ENCODE results near the gene ZCCHC14.
"Not testable (repeated sequence)": the region's sequence is repeated elsewhere in the genome, so short reads cannot be mapped to it uniquely, and the experiment has no call there.

ZCCHC14 gene

DNA sequence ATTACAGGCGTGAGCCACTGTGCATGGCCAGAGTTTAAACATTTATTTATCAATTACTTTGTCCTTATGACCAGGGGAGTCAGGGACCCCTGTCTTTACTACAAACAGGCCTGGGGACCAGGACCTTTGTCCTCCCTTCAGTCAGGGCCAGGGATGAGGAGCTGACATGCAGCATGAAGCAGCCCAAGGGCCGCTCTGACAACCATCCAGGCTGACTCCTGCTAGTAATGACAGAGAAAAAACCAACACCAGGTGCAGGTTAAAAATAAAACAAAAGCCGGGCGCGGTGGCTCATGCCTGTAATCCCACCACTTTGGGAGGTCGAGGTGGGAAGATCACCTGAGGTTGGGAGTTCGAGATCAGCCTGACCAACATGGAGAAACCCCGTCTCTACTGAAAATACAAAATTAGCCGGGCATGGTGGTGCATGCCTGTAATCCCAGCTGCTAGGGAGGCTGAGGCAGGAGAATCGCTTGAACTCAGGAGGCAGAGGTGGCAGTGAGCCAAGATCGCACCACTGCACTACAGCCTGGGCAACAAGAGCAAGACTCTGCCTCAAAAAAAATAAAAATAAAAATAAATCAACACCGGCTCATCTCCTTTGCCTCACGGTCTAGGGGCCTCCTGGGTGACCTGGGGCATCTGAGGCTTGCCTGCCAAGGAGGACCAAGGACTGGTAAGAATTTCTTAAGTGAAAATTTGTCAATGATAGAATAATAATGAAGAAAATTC, 129.8 kb downstream of the ZCCHC14 start:
- not testable (repeated sequence) for DNase-seq (ENCODE audit: low read depth, low spot score)

DNA sequence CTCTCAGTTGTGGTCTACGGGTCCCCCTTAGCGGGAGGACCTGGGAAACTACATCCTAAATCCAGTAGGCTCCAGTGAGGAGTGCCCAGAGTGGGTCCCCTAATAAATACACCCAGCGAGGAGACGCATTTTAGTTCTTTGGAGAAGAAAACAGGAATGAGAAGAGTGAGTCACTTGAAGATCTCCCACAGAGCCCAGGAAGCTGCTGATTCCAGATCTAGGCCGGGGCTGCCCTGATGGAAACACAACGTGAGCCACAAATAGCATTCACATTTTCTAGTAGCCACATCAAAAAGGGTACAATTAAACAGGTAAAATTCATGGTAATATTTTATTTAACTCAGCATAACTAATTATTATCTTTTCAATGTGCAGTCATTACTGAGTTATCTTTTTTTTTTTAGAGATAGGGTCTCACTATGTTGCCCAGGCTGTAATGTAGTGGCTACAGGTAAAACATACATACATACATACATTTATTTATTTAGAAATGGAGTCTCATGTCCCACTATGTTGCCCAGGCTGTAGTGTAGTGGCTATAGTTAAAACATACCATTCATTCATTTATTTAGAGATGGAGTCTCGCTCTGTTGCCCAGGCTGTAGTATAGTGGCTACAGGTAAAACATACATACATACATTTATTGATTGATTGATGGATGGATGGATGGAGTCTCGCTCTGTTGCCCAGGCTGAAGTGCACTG, 130.8 kb downstream of the ZCCHC14 start:
- no peak for DNase-seq (ENCODE audit: low read depth, low spot score)

DNA sequence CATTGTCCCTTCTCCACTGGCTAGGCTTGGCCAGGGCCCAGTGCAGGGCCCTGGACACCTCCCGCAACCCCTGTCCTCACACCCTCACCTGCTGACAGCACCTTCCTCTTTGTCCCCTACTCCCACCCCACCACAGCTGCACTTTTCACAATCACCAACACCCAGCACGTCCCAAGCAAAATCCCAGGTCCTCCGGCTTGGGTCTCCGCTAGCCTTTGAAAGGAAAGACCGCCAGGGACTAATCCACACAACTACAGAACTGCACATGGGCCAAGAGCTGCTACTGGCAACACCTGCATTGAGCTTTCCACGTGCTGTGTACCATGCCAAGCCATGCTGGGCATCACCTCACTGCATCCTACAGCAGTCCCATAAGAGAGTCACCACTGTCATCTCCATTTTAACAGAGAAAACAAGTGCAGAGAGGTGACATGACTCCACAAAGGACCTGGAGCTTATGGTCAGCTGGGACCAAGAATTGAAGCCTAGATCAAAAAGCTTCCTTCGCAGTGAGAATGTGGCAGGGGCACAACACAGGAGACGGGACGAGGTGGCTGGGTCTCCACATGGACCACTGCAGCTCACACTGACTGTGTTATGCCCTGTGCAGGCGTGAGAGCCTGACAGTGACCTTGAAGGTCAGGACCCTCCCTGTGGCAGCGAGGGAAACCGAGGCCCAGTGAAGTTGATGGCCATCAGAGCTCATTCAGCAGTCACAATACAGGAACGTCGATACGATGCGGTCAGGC, 131.8 kb downstream of the ZCCHC14 start:
- no peak for DNase-seq (ENCODE audit: low read depth, low spot score)

GRCh38 chr16:87359121-87359520, 133.7 kb downstream of the ZCCHC14 start:
- DNase-seq (ENCODE audit: low read depth, low spot score) = no peak

DNA sequence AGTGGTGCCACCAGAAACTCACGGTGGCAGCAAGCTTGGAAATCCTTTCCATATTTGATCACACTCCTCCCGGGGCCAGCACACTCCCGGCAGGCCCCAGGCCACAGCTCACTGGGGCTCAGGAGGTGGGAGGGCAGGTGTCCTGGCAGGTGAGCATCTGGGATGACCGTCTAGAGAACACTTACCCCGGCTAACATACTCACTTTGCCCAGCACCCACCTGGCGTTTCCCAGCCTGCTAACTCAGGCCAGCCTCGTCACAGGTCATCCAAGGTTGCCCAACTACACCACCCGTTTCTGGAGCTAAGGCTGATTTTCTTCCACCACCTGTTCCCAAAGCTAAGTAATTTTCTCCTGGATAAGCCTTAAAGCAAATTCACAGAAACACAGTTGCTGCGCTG, 134.1 kb downstream of the ZCCHC14 start:
- no peak for DNase-seq (ENCODE audit: low read depth, low spot score)

DNA sequence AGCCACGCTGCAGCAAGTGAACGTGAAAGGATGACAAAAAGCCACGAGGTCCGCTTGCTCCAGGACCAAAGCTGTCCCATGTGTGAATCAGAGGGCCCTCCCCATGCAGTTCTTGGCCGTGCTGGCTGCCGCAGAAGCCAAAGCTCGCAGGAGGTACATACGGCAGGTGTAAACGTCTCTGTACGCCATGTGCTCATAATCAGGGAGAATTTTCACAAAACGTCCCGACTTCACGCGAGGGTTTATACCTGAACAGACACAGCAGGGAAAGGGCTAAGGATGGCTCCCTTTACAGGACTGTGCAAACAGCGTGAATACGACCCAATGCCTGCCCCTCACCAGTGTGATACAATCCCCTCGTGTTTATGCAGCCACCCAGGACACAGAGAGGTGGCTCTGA, 134.6 kb downstream of the ZCCHC14 start:
- no peak for DNase-seq (ENCODE audit: low read depth, low spot score)

- no peak for DNase-seq (ENCODE audit: low read depth, low spot score)
Measured at GRCh38 chr16:87356491-87356853, 136.4 kb downstream of the ZCCHC14 start.

All from activated naive CD8-positive, alpha-beta T cell treated with anti-CD3 and anti-CD28 coated beads, Interleukin-2, amount 50 U/mL, for 16 hours (primary cell).